Tibial artery (tissue), 4 donors: ENCODE data around the gene NDUFAF8.
A peak's percentile ranks its signal among the peaks of the same experiment; 100 is the strongest.
"Not testable (repeated sequence)": the region's sequence is repeated elsewhere in the genome, so short reads cannot be mapped to it uniquely, and the experiment has no call there.

Experiments used
- DNase-seq, 2 donors: peaks; one replicate each; pipeline ENCODE4 v3.0.0-alpha.2; 2019
- H3K27ac ChIP-seq, 2 donors: fragments of 200-600 bp; sonication (generic) in 1 of 2; 1 replicate in 1 of 2; 2 replicates in 1 of 2; pipeline ENCODE4 v1.5.1; 2018 to 2019; ENCODE audit warnings: mild to moderate bottlenecking in 1 of 2
- H3K27me3 ChIP-seq, 2 donors: fragments of 200-600 bp; sonication (generic) in 1 of 2; one replicate each; pipeline versions ENCODE4 v1.5.1 to v1.6.0; 2016 to 2019
- H3K36me3 ChIP-seq, 3 donors: fragments of 200-600 bp; sonication (generic) in 2 of 3; one replicate each; pipeline ENCODE4 v1.5.1; 2016 to 2019; ENCODE audit warnings: mild to moderate bottlenecking in 2 of 3
- H3K4me1 ChIP-seq, 4 donors: fragments of 200-600 bp; sonication (generic) in 2 of 4; 1 replicate in 3 of 4; 2 replicates in 1 of 4; pipeline ENCODE4 v1.5.1; 2016 to 2019
- H3K4me3 ChIP-seq, 2 donors: fragments of 200-600 bp; sonication (generic) in 1 of 2; 1 replicate in 1 of 2; 2 replicates in 1 of 2; pipeline ENCODE4 v1.5.1; 2018 to 2019; ENCODE audit warnings: mild to moderate bottlenecking in 2 of 2
- H3K9me3 ChIP-seq, 3 donors: fragments of 200-600 bp; sonication (generic) in 1 of 3; one replicate each; pipeline ENCODE4 v1.5.1; 2016 to 2019
- CTCF ChIP-seq, 2 experiments: fragments of 200-600 bp in 1 of 2; fragments of 450-650 bp in 1 of 2; IDR thresholded peaks; one replicate each; pipeline ENCODE4 v1.5.1; 2017 to 2019; ENCODE audit warnings: antibody characterized with exemption in 2 of 2, mild to moderate bottlenecking in 1 of 2, moderate library complexity in 1 of 2
- intact Hi-C: fragments of 100-400 bp; cut with DNase I; formaldehyde crosslinking; loops from one replicate; pipeline ENCODE4 v1.15.0; 2023; ENCODE audit warnings: low total_unique reads

NDUFAF8 gene

GRCh38 chr17:81222620-81222905, 16.6 kb upstream of the NDUFAF8 start:
- H3K4me1 ChIP-seq = peaks cover 6 to 21% (median 21%) of the 10 kb centered on the region in 4 donors
- intact Hi-C loops = loop anchor here (2.0 kb wide), 1 partner anchor 16 kb away; the partner anchor contains the start of genes NDUFAF8 and TEPSIN
- H3K27me3 ChIP-seq = no peaks in the 10 kb centered on the region
- peak overlapping the region; percentile 64 to 86 for H3K4me3 ChIP-seq
- H3K9me3 ChIP-seq = no peaks in the 10 kb centered on the region
- no peak for TF ChIP-seq CTCF (IDR thresholded peaks at IDR 0.05)
- H3K27ac ChIP-seq = peak overlapping the region; percentile 40 to 56
- DNase-seq = no peak
- peaks cover 0 to 22% (median 0%) of the 10 kb centered on the region in 3 donors for H3K36me3 ChIP-seq

GRCh38 chr17:81222906-81223761, 16.0 kb upstream of the NDUFAF8 start, which contains the start of gene CEP131:
CEP131 (minus strand) TSS chr17:81222965; CDS start chr17:81220056, 2,909 bp downstream.
- Histone ChIP-seq H3K27ac (peak within 1 kb of the TSS; percentile 55 to 65), H3K36me3 (peaks cover 0 to 17% (median 0%) of the 10 kb centered on the region in 3 donors), H3K4me3 (peak within 1 kb of the TSS; percentile 64 to 86), H3K27me3 (no peaks in the 10 kb centered on the region), H3K9me3 (no peaks in the 10 kb centered on the region), H3K4me1 (peaks cover 6 to 21% (median 21%) of the 10 kb centered on the region in 4 donors)
- DNase-seq = peak; percentile 98 to 99
- TF ChIP-seq CTCF (IDR thresholded peaks at IDR 0.05) = no peak
- intact Hi-C loops = loop anchor here (2.0 kb wide), 1 partner anchor 16 kb away; the partner anchor contains the start of genes NDUFAF8 and TEPSIN

- TF ChIP-seq CTCF (IDR thresholded peaks at IDR 0.05) = no peak
- Histone ChIP-seq H3K36me3 (peaks cover 0 to 17% (median 3%) of the 10 kb centered on the region in 3 donors), H3K4me1 (peaks cover 6 to 21% (median 21%) of the 10 kb centered on the region in 4 donors), H3K27ac (peak overlapping the region; percentile 55 to 65), H3K9me3 (no peaks in the 10 kb centered on the region), H3K27me3 (no peaks in the 10 kb centered on the region), H3K4me3 (peak overlapping the region; percentile 64 to 86)
- no peak for DNase-seq
- intact Hi-C loops = loop anchor here (2.0 kb wide), 1 partner anchor 15 kb away; the partner anchor contains the start of genes NDUFAF8 and TEPSIN
Observed at GRCh38 chr17:81223762-81224130, 15.4 kb upstream of the NDUFAF8 start.

GRCh38 chr17:81227630-81228029, 11.5 kb upstream of the NDUFAF8 start:
- H3K9me3 ChIP-seq, intact Hi-C loops, H3K27ac ChIP-seq, H3K4me1 ChIP-seq, H3K4me3 ChIP-seq, H3K27me3 ChIP-seq, DNase-seq: not testable (repeated sequence)
- peaks cover 17 to 44% (median 41%) of the 10 kb centered on the region in 3 donors for H3K36me3 ChIP-seq

GRCh38 chr17:81228420-81228819, 10.7 kb upstream of the NDUFAF8 start:
- no peaks in the 10 kb centered on the region for H3K27me3 ChIP-seq
- no peaks in the 10 kb centered on the region for H3K9me3 ChIP-seq
- peaks cover 0 to 6% (median 4%) of the 10 kb centered on the region in 4 donors for H3K4me1 ChIP-seq
- no peak overlapping the region for H3K27ac ChIP-seq
- intact Hi-C loops = no loop called here
- TF ChIP-seq CTCF (IDR thresholded peaks at IDR 0.05) = no peak
- DNase-seq = no peak
- peaks cover 17 to 52% (median 49%) of the 10 kb centered on the region in 3 donors for H3K36me3 ChIP-seq
- no peak overlapping the region for H3K4me3 ChIP-seq
